Stimulated activated CD4-positive, alpha-beta T cell treated with anti-CD3 and anti-CD28 coated beads, Interleukin-2, amount 100 ng/mL, for 24 hours (primary cell): Measurements from ENCODE around the gene TAF8.
A peak's percentile ranks its signal among the peaks of the same experiment; 100 is the strongest.

ENCODE experiments used
- DNase-seq, 2 donors: peaks; one replicate each; pipeline ENCODE4 v3.0.0-alpha.2; 2020

Gene TAF8

DNA sequence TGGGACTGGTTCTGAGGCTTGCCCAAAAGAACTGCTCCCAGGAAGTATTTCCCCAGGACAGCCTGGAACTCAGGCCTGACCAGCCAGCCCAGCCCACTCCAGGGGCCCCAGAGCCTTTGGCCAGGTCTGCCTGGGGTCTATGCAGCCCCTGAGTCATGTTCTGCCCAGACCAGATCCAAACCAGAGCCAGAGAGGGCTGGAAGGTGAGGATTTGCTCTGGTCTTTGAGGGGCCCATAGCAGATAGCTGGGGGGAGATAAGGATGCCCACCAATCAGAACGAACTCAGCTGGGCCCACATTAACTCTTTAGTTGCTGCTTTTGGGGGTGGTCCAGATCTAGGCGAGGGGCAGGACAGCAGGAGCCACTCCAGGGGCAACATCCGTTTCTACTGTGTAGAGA, 75.3 kb downstream of the TAF8 start:
- no peak for DNase-seq

DNA sequence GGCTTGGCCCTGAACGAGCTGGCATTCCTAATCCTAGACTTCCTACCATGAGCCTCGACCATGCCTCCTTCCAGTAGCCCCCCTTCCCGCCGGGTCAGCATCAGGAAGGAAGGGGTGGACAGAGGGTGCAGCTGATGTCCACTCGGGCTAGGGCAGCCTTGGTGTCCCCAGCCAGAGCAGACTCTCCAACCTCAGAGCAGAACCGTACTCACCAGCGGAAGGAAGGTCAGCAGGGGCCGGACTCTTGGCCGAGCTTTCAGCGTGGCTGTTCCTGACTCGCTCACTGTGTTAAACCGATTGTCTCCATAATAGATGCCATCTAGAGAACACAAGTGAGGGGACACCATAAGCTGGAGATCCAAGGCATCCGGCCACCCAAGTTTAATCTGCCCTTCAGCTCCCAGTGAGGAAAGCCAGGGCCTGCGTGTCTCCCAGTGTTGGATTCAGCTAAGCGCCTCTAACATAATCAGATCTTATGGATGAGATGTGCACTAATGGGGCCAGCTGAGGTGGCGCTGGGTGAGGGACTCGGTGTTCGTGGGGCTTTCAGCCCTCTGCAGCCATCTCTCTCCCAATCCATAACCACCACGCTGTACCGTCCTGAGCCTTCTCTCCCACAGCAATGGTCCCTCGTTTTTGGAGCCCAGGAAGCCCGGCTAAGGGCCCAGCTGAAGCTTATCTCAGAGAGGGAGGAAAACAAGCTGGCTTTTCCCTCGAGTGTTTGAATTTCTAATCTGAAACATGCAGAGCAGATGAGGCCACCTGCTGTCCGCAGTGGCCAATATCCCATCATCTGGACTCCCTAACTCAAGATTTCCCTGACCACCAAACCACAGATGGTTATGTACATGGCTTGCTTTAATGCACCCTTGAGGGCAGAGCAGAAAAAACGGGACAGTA, 78.4 kb downstream of the TAF8 start:
- no peak for DNase-seq

DNA sequence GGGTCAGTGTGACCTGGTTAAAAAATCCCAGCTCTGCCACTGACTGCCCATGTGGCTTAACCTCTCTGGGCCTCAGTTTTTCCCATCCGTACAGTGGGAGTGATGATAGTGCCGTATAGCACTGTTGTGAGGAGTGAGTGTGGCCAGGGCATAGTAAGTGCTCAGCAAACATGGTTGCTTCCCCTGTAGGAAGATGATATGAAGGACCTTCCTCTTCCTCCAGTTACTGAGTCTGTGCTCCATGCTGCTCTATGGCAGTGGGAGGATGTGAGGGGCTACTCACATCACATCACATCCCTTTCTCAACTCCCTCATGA, 79.0 kb downstream of the TAF8 start:
- no peak for DNase-seq

DNA sequence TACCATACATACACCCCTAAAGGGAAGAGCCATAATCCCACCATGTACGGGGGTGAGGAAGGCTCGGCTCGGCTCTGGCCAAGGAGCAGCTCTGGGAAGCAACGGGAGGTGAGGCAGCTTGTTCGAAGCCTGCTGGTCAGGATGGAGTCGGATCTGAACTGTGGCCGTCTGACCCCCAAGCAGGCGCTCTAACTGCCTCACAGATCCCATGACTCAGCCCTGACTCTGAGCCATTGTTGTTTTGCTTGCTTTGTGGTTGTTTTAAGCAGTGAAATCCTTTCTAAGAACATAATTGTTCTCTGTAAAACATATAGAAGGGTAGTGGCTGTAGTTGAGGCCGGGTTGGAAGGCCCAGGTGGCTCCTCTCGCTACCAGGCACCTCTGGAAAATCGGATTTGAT, 81.2 kb downstream of the TAF8 start:
- DNase-seq, result no peak

DNA sequence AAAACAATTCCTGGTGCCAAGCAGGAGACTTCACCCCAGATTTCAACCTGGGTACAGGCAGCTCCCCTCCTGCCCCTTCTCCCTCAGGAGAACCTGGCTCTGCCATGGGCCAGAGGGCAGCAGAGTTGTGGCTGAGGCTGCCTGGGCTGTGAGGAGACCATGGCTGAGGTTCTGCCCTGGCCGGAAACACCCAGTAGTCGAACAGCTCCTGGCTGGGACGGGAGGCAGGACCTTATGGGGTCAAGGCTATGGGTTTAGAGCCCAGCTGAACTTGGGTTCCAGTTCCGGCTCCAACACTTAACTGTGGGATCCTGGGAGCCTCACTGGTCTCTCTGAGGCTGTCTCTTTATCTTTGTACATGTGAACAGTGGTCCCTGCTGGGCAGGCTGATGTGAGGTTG, 83.6 kb downstream of the TAF8 start:
- DNase-seq, result no peak

DNA sequence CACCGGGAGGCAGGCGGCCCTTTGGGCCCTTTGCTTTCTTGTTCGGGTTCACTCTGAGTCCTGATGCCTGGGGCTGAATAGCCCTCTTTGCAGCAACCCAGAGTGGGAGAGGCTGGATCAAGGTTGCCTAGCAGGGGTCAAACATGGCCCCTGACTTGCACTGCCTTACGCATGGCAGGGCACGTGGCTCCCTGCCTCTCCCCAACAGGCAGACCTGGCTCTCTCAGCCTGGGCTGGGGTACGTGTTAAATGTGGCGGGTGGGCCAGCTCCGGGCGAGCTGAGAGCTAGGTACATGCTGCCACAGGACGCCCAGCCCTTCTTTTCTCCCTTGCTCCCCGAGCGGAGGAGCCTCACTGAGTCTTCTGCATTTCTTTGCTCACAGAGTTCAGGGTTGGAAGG, 84.8 kb downstream of the TAF8 start:
- DNase-seq, result no peak

DNA sequence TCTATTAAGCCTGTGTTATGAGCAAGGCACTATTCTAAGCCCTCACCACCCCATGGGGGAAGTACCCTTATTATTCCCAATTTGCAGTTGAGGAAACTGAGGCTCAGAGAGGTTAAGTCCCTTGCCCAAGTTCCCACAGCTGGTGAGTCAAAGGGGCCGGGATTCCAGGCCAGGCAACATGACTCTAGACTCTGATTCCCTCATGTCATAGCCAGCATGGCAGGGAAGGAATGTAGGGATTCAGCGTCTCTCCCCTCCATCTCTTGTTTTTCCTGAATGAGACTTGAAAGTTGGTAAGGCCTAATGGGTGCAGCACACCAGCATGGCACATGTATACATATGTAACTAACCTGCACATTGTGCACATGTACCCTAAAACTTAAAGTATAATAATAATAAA, 85.4 kb downstream of the TAF8 start:
- DNase-seq, result no peak

DNA sequence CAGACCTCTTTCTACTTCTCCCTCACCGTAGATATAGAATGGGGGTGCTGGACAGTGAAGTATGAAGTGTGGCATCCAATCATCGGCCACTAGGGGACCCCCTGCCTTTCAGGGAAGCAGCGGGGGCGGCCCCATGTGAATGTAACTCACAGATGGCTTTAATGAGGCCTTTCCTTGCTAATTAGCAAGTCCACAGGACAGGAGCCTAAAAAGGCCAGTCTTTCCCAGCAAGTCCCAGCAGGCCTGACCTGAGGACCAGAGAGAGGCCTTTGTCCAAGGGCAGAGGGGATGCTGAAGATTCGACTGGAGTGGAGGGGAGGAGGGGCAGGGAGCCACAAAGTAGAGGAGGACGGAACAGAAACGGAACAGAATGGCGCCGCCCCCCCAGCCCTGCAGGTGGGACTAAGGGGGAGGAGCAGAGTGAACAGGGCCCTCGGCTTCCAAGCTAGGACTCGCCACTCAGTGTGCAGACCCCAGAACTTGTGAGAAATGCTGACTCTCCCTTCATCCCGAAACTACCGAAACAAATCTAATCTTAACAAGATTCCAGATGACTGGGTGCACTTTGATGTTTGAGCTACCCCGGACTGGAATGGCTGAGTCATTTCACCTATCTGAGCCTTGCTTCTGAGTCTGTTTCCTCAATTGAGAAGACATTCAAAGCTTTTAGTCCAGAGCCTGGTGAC, 86.3 kb downstream of the TAF8 start:
- DNase-seq, result peak; percentile 30 to 41
